GM13977 (cell line): ENCODE data around the gene ACTR3.
A peak's percentile ranks its signal among the peaks of the same experiment; 100 is the strongest.

Experiments
- DNase-seq: peaks from one replicate; pipeline ENCODE4 v3.0.0; 2012; ENCODE audit warnings: low spot score
- CTCF ChIP-seq: IDR thresholded peaks from 2 replicates; pipeline ENCODE4 v1.5.1; 2012; ENCODE audit warnings: mild to moderate bottlenecking, control low read depth; ENCODE audit not compliant: insufficient read depth; ENCODE audit errors: extremely low read depth, missing control alignments
- in situ Hi-C: fragments of 300-500 bp; cut with MboI; formaldehyde crosslinking; loops from one replicate; pipeline ENCODE4 v1.12.0; 2022; ENCODE audit warnings: low sequenced_read_pairs, low pct_unique_long_range_greater_than_20kb, mixed read lengths, inconsistent platforms; ENCODE audit not compliant: unreplicated experiment

Gene ACTR3

GRCh38 chr2:113886479-113887008, 3.3 kb upstream of the ACTR3 start:
- in situ Hi-C loops: no loop called here
- DNase-seq: peak; percentile 81
- no peak for TF ChIP-seq CTCF

DNA sequence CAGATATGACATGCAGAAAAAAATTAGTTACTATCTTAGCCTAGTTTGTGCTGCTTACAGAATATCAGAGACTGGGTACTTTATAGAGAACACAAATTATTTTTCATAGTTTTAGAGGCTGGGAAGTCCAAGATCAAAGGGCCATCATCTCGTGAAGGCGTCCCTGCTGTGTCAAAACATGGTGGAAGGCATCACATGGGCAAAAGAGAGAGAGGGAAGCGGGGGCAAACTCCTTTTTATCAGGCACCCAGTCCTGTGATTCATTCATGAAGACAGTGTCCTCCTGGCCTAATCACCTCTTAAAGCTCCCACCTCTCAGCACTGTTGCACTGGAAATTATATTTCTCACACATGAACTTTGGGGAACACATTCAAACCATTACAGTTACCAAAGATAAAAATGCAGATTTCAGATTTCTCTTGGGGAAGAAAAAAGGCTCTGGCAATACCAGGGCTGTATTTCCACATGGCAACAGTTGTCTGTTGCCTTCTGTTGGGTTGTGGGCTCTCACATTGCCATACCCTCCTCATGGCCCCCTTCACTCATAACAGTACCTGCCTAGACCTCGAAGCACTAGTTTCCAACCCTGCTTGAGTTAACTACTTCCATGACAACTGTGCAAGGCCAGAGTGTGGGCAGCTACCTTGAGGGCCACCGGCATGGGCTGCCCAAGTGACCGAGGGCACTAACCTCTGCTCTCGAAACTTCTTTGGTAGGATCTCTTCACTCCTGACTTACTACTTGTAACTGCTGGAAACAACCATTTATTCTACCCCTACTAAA, 2.7 kb upstream of the ACTR3 start:
- DNase-seq: no peak
- in situ Hi-C loops: no loop called here
- TF ChIP-seq CTCF: no peak

DNA sequence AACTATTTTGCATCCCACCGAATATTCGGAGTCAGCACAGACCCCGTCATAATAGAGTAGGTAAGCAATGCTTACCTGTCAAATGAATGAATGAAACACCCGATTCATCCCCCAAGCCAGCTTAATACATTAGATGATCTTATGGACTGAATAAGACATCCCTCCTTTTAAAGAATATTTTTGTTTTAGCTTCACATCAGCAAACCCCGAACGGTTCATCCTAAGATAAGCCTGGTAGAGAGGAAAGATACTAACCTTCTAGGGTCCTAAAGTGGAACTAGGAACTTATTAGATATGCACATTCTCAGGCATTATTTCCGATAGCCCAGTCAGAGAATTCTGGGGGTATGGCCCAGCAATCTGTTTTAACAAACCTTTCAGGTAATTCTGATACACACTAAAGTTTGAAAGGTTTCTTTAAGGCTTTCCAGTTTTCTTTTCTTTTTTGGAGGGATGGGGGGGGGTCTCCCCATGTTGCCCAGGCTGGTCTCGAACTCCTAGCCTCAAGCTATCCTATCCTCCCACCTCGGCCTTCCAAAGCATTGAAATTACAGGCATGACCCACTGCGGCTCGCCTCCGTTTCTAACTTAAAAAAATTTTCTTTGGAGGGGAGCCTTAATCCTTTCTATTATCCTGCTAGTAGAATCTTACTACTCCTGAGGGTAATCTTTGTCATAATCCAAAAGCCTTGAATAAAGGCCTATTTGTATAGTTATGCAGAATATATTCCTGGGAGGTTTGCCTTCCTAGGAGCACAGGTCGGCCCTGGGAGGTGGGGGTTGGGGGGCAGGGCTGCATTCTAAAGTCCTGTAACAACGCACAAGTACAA, 1.0 kb upstream of the ACTR3 start:
- no peak for TF ChIP-seq CTCF
- DNase-seq: no peak
- in situ Hi-C loops: no loop called here

- in situ Hi-C loops: no loop called here
- TF ChIP-seq CTCF: no peak
- DNase-seq: peak; percentile 53
These were observed 655 bp downstream of the ACTR3 start for GRCh38 chr2:113890253-113891235.

DNA sequence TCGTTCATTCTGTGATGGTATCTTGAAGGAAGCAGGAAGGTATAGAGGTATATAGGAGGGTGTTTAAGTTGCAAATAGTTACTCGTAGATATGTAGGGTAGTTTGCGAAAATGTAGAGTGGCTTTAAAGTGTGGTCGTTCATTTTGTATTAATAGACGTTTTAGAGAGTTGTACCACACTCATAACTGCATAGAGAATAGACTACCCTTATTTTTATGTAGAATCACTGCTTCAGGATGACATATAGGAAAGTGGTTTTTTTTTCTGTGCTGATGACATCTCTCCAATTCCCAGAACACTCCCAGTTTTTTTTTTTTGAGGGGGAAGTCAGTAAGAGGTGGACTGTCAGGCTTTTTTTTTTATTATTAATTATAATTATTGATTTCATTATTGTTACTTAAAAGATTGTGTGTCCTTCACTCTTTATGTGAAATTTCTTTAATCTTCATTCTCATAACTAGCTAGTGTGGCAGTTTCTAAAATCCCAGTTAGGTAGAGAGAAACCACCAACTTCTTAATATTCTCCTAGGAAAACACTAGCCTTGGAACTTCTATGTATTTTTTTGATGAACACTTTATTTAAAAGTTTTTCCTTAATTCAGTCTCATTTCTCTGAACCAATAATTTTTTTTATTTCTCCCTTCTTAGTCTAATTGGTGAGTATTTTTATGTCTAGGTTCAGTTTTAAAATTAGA, 1.5 kb downstream of the ACTR3 start:
- in situ Hi-C loops: no loop called here
- DNase-seq: no peak
- TF ChIP-seq CTCF: no peak
